GM21423 (cell line): ENCODE measurements around the gene NGFR.

ENCODE experiments used
- ATAC-seq: cut with Tn5 transposase; IDR thresholded peaks from one replicate; pipeline ENCODE4 v1.9.1; 2021; ENCODE audit warnings: mild to moderate bottlenecking, moderate library complexity; ENCODE audit not compliant: unreplicated experiment

Gene NGFR

GRCh38 chr17:49494986-49495841 is at the start of gene NGFR:
Gene NGFR, plus strand, starts transcription at chr17:49495293. Its CDS starts 125 bp downstream, at chr17:49495418.
- ATAC-seq, result peak; percentile 47

GRCh38 chr17:49445591-49445990 is 49.5 kb upstream of the NGFR start:
- no peak for ATAC-seq

GRCh38 chr17:49447628-49448302 is 47.3 kb upstream of the NGFR start:
- no peak for ATAC-seq

- ATAC-seq, result no peak
Measured at GRCh38 chr17:49450181-49450580, 44.9 kb upstream of the NGFR start.

GRCh38 chr17:49450735-49451134 is 44.4 kb upstream of the NGFR start:
- ATAC-seq, result no peak

- ATAC-seq, result no peak
Measured at GRCh38 chr17:49452201-49452600, 42.9 kb upstream of the NGFR start.

GRCh38 chr17:49452661-49453060 is 42.4 kb upstream of the NGFR start:
- no peak for ATAC-seq

- no peak for ATAC-seq
Measured at GRCh38 chr17:49454050-49454449, 41.0 kb upstream of the NGFR start.

GRCh38 chr17:49455272-49455861 is 39.7 kb upstream of the NGFR start:
- ATAC-seq, result no peak

- ATAC-seq, result no peak
Measured at GRCh38 chr17:49456183-49456965, 38.7 kb upstream of the NGFR start.

- no peak for ATAC-seq
Measured at GRCh38 chr17:49457564-49458535, 37.2 kb upstream of the NGFR start.

- ATAC-seq, result no peak
Measured at GRCh38 chr17:49459401-49459984, 35.6 kb upstream of the NGFR start.

- no peak for ATAC-seq
Measured at GRCh38 chr17:49460401-49460800, 34.7 kb upstream of the NGFR start.

- no peak for ATAC-seq
Measured at GRCh38 chr17:49461580-49461979, 33.5 kb upstream of the NGFR start.

- ATAC-seq, result no peak
Measured at GRCh38 chr17:49464049-49464448, 31.0 kb upstream of the NGFR start.

GRCh38 chr17:49465331-49465903 is 29.7 kb upstream of the NGFR start:
- no peak for ATAC-seq

- no peak for ATAC-seq
Measured at GRCh38 chr17:49466436-49466835, 28.7 kb upstream of the NGFR start.

- ATAC-seq, result no peak
Measured at GRCh38 chr17:49467175-49467574, 27.9 kb upstream of the NGFR start.

- ATAC-seq, result no peak
Measured at GRCh38 chr17:49468811-49469385, 26.2 kb upstream of the NGFR start.
